GM12875 (cell line): ENCODE measurements around the gene SLCO3A1.
A peak's percentile ranks its signal among the peaks of the same experiment; 100 is the strongest.

ENCODE experiments used
- H3K4me3 ChIP-seq: one replicate; pipeline ENCODE4 v1.5.1; 2011; ENCODE audit warnings: low read depth, low read length, control low read depth
- TF ChIP-seq, protein P1 (sequence below): IDR thresholded peaks from 2 replicates; pipeline ENCODE4 v1.5.1; 2011; ENCODE audit warnings: low read depth, mild to moderate bottlenecking, control low read depth, inconsistent platforms, low read length, moderate library complexity, borderline replicate concordance; ENCODE audit not compliant: insufficient read depth

Gene SLCO3A1

DNA sequence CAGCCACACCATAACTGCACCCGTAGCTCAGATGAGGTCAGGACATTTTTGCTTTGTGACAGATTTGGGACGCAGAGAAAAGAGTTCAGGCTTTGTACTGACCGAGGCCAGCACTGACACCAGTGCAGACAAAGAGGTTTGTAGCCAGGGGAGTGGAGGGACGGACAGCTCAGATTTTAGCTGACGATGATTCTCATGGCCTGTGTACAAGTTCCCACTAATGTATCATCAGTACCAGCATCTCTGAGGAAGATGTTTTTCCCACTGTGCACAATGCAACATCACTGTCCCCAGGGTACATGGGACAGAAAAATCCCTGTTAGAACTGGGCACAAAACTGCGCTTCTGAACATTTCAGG lies 112.7 kb downstream of the SLCO3A1 start:
- no peak overlapping the region for H3K4me3 ChIP-seq
- TF ChIP-seq, protein P1, sequence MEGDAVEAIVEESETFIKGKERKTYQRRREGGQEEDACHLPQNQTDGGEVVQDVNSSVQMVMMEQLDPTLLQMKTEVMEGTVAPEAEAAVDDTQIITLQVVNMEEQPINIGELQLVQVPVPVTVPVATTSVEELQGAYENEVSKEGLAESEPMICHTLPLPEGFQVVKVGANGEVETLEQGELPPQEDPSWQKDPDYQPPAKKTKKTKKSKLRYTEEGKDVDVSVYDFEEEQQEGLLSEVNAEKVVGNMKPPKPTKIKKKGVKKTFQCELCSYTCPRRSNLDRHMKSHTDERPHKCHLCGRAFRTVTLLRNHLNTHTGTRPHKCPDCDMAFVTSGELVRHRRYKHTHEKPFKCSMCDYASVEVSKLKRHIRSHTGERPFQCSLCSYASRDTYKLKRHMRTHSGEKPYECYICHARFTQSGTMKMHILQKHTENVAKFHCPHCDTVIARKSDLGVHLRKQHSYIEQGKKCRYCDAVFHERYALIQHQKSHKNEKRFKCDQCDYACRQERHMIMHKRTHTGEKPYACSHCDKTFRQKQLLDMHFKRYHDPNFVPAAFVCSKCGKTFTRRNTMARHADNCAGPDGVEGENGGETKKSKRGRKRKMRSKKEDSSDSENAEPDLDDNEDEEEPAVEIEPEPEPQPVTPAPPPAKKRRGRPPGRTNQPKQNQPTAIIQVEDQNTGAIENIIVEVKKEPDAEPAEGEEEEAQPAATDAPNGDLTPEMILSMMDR = no peak

DNA sequence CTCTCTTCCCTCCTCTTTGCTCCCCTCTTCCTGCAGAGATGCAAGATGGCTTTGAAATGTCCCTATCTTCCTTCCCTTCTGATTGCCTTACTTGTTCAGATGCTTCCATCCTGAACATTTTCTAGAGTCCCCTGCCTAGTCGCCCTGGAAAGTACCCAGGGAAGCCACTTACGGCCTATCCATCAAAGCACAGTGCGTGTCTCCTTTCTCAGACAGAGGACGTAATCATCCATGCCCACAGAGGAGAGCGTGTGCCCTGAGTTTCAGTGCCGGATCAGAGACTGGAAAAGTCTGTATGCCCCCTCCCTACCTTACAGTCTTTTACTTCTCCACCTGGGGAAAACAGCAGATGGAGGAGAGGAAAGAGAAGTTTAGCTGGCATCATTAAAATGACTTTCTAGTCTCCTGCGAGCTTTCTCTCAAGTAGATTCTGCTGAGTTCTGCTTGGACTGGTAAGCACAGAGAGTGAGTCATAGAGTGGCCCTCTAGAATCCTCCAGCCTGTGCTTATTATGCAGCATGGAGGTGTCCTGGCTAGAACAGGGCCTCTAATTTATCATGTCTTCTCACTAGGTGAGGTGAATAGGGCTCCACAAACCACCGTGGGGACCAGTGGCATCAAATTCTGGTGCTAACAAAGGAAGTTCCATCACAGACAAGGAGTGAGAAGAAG lies 114.6 kb downstream of the SLCO3A1 start:
- TF ChIP-seq, protein P1 = no peak

DNA sequence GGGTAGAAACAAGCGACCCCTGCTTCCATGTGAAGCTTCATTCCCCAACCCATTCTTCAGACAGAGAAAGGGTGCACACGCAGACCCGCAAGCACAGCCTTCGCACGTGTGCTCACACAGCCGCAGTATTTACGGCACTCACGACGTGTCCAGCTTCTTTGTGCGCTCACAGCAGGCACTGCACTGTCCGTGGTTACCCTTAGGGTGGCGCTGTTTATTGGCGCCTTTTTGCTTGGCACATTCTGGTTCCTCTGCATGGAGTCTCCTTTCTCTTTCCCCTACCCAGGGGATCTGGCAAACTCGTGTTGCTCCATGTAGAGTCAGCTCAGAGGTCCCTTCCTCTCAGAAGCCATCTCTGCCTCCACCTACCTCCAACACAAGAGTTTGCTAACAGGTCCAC lies 115.1 kb downstream of the SLCO3A1 start:
- TF ChIP-seq, protein P1 = 0 out of 2 replicates have a peak, but pooled peaks have one; percentile 17
- no peak overlapping the region for H3K4me3 ChIP-seq

More for the DNA sequence above, 114.6 kb downstream of the SLCO3A1 start:
- no peak overlapping the region for H3K4me3 ChIP-seq

DNA sequence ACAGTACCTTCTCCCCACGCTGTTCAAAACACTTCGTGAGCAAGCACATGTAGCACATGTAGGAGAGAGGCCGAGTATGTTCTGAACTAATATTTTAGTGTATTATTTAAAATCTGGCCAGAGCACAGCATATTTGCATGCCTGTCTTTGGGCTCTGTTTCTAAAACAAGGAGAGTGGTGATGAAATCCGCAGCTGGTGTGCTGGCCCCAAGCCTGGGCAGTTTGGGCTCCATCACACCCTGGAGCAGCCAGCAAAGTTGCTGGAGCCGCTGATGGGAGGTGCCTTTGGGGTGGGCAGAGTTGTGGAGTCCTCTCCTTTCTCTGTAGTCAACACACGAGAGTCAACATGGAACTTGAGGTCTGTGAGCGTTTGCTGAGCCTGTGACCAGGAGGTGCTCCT lies 116.6 kb downstream of the SLCO3A1 start:
- TF ChIP-seq, protein P1 = no peak
- no peak overlapping the region for H3K4me3 ChIP-seq

DNA sequence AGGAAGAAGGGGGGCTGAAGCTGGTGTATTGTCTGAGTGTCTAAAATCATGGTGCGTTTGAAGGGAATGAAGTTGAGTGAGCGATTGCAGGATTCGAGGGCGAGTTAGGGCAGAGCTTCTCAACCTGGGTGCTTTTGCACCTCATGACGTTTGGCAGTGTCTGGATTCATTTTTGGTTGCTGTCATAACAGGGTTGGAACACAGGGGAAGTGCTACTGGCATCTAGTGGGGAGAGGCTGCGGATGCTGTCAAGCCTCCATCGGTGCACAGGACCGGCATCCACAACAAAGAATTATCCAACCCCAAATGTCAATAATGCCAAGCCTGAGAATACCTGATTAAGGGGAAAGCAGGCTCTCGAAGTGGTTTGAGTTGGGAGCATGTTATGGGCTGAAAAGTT lies 120.0 kb downstream of the SLCO3A1 start:
- TF ChIP-seq, protein P1 = no peak
- H3K4me3 ChIP-seq = no peak overlapping the region

DNA sequence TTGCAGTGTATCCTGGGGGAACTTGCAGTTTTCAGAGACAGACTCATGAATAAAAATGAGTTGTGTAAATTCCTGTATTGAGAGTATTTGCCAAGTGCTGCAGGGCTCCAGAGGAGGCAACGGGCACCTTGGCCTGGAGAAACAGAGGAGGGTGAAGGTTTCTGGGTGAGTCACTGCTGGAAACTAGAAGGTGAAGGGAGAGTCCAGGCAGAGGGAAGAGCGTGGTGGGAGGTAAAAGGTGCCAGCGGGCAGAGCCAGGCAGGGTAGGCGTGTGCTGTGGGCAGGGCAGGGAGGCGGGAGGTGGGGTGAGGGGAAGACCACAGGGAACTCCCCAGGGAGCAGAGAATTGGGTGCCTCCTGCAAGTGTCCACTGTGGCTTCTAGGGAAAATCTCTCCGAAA lies 120.8 kb downstream of the SLCO3A1 start:
- no peak overlapping the region for H3K4me3 ChIP-seq
- TF ChIP-seq, protein P1 = no peak

DNA sequence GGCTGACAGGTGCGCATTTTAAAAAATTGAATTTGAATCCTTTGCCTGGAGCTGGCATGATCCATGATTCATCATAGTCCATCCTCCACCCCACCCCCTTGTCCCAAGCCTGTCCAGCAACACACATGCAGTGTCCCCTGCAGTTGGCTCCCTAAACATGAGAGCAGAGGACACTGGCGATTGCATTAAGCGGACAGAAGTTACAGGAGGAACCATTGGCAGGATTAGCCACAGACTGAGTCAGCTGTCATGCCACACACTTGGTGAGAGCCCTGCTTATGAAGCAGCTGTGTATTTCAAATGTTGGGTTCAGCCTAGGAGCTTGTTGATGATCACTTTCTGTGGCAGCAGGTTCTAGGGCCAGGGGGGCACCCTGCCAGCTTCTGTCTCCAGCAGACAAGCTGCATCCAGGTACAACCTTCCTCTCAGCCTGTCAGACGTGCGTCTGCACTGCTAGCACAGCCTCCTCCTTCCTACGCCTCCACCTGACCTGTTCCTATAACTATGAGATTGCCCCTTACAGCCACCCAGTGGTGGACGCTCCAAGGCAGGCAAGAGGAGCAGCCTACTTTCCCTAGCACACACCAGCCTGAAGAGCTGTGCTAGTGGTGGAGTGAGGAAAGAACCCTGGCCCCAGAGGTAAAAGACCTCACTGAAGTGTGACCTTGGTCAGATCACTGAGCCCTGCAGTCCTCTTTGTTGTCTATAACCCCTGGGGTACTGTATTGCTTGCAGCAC lies 121.9 kb downstream of the SLCO3A1 start:
- H3K4me3 ChIP-seq = no peak overlapping the region
- TF ChIP-seq, protein P1 = no peak
